GM21619 (cell line): ENCODE measurements around the gene ALX4.

ENCODE experiments used
- ATAC-seq: cut with Tn5 transposase; IDR thresholded peaks from one replicate; pipeline ENCODE4 v1.9.1; 2021; ENCODE audit not compliant: unreplicated experiment

The ALX4 gene

DNA sequence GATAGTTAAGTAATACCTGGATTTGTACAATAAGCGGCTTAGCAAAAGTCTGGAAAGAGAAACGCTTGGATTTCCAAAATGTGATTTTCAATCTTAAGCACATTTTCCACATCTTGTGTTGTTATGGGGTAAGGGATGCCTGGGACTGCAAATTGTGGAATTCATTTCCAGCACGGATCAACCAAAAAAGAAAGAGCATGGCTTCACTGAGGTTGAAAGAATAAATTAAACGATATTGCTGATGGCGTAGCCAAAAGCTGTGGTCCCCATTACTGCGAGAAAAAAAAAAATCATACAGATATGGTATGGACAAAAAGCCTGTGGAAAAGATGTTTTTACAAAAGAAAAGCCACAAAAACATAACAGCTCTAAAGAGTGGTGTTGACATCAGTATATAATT lies 26.0 kb upstream of the ALX4 start:
- no peak for ATAC-seq

DNA sequence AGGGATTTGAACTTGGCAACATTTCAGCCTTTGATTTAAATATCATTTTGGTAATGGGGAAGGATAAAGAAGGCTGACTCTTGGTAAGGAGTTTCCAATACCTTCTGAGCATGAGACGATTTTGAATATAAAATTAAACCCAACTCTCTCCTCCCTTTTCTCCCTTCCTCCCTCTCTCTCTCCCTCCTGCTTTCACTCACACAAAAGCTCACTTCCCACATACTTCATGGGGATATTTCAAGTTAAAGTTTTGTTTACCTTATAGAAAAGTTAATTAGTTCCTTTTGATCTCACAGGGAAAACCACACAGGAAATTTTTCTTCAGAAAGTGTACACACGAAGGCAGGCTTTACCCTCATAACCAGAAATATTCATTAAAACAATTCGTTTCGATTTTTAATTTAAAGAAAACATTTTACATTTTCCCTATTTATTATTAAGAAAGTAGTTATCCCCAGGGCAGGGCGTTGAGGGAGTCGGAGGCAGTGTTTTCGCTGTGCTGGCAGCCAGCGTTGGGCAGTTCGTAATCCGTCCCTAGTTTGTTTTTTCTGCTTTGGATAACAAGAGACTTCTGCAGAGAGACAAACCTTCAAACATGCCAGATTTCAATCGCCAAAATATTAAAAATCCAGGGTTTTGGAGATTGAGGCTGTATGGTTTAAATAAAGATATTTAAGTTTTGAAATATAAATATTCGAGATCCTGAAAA lies 25.3 kb upstream of the ALX4 start:
- no peak for ATAC-seq

DNA sequence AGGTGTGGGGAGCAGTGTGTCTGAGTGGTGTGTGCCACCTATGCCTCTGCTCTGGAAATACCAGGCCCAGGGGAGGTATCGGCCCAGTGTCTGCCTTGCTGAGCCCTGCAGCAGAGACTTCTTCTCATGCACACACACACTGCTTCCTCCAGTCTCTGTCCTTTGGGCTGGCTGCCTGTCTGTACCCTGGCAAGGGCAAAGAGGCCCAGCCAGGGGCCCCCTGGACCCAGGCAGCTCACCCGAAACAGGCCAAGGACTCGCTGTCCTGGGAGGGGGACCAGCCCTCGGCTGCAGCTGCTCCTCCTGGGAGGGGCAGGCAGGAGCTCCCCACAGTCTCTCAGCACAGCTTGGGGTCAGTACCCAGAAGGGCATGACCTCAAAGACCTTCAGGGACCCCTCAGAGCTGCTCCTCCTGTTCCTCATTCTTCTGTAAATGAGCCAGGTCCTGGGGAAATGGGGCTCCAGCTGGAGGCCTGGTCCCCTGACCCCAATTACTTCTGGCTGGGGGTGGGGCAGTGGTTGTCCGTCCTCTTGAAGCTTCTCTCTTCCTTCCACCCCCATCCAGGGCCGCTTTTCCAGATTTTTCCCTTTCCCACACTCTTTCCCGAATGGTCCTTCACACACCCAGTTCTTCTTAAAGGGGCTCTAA lies 24.5 kb upstream of the ALX4 start:
- ATAC-seq, result no peak

DNA sequence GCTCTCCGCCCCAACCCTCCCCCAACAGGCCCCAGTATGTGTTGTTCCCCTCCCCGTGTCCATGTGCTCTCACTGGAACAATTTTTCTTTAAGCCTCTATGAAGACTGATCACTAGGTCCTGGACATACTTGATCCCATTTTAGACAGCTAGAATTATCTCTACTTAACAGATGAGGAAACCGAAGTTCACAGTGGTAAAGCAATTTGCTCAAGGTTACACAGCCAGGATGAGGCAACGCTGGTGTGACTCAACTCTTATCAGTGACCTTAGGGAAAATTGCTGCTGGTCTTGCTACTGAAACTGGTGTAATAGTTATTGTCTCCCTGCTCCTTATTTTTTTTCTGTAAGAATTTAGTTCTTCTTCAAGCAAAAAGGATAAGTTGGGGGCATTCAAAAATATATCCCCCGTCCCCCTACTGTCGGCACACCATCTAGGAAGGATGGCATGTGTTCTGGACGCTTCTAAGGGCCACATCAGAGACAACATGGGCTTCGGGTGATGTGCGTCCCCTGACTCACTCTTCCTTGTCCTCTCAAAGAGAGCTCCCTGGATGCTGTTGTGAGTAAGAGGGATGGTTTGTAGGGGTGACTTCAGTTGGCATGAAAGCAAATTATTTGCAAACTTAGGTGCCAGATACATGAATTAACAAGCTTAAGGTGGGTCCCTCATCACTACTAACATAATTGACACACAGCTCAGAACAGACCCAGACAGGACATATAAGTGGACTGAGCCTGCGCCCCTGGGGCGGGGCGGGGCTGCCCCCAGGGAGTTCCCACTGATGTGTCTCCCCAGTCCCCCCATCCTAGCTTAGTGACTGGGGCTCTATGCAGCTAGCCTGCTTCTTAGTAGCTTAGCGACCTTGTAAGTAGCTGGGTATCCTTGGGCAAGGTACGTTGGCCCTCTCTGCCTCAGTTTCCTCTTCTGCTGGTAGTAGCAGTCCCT lies 23.6 kb upstream of the ALX4 start:
- ATAC-seq, result no peak

DNA sequence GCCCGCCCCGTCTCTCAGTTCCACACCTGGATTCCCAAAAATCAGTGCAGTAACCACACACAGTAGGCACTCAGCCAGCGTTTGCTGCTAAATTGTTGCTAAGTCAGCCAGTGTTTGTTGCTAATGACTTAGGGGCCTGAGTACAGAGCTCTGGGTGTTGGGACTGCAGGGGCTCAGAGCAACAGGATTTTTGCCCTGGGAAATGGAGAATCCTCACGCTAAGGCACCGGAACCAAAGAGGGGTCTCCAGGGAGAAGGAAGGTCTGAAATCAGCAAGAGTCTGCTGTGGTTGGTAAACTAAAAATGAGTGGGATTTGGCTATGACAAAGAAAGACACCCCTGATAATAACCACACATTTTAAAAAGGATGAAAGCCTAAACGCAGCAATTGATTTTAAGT lies 22.7 kb upstream of the ALX4 start:
- ATAC-seq, result no peak

- ATAC-seq, result no peak
These were observed 19.7 kb upstream of the ALX4 start for GRCh38 chr11:44329472-44330230.

DNA sequence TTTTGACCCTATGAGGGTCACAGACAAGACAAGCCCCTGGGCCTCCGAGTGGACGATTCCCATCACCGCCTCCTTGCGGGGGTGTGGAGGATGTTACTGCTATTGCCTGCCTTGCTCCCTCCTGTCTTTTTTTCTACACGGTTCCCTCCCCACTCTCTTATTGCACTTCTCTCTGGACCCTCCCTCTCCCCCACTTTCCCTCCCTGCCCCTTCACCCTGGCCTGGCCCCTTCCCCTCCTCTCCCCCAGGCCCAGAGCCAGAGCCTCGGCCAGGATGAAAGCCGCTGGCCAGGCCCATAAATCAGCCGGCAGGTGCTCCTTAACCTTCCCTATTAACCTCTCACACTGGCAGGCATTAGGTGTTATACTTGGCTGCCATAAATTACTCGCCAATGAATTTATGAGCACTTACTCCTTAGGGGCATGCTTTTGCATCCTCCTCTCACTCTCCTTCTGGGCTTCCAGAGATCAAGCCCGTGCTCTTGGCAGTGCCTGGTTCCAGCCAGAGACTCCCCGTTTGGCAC lies 18.3 kb upstream of the ALX4 start:
- no peak for ATAC-seq

DNA sequence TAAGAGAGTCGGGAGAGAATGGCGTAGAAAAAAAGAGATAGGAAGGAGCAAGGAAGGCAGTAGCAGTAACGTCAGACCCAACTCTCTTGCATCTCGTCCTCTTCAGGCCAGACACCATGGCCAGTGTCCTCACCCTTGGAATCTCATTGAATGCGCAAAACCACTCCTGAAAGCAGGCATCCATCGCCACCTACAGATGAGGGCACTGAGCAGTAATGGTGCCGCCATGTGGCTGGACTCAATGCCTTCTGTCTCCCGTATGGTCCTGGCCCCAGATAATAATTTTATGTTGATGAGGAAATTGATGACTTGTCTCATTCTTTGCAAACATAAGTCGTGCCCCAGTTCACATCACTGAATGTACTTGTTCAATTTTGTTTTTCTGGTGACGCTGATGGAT lies 17.8 kb upstream of the ALX4 start:
- no peak for ATAC-seq

DNA sequence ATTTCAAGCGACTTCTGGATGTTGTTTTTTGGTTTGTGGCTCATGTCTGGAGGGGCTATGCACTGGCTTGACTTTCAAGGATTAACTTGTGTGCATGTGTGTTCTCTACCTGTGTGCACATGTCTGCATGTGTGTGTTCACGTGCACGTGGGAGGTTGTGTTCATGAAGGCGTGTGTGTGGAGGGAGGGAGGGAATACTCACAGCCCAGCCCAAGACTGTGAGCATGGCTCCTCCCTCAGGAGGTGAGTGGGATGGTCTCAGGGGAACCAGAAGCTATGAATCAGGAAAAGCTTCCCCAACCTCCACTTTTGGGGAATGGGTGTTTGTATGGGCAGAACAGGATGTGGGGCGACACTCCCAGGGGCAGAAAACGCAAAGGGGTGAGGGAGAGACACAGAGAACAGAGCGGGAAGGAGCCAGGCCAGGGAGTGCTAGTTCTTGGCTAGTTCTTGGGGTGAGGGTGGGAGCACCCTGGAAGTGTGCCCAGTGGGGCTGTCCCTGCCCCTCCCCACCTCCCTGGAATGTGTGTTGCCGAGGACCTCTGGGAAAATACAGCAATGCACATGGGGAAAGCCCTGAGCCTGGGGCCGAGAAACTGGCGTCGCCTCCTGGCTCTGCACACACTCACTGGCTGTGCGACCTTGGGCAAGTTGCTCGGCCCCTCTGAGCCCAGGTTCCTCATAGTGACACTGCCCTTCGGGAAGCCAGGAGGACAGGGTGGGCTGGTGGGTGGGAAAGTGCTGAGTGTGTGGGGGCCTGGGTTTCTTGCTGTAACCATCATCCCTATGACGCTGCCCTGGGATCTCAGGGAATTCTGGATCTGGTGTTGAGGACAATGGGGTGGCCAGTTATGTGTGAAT lies 16.9 kb upstream of the ALX4 start:
- ATAC-seq, result no peak

DNA sequence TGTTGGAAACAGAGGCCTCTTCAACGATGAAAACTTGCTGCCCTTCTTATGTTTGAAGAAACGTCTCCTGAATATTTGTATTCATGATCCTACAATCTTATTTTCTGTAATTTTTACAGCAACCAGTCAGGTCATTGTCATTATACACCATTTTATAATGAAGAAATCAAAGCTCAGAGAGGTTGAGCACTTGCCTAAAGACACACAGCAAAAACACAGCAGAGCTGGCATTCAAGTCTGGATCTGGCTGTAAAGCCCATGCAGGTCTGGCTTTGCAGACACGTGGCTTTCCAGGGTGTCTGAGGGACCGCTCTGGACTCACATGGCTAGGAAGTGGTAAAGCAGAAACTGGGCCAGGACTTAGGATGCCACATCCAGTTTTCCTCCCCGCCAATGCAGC lies 15.8 kb upstream of the ALX4 start:
- ATAC-seq, result no peak

GRCh38 chr11:44324749-44325525 lies 15.0 kb upstream of the ALX4 start:
- ATAC-seq, result no peak

DNA sequence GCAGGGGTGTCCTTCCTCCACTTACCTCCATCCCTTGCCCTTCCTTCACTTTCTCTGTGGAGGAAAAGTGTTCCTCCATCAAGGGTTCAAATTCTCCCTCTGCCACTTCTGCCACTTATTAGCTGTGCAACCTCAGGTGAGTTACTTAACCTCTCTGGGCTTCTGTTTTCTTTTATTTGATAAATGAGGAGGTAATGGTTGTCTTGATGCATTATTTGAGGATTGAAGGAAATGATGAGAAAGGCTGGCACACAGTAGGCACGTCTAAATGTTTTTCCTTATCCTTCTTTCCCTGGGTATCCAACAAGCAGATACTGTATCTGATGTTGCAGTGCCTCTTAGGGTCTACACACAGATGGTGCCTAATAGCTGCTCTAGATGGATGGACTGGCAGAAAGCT lies 14.3 kb upstream of the ALX4 start:
- ATAC-seq, result no peak

GRCh38 chr11:44322243-44322642 lies 12.3 kb upstream of the ALX4 start:
- ATAC-seq, result no peak

GRCh38 chr11:44321059-44321458 lies 11.1 kb upstream of the ALX4 start:
- no peak for ATAC-seq

GRCh38 chr11:44320289-44320973 lies 10.5 kb upstream of the ALX4 start:
- ATAC-seq, result no peak

GRCh38 chr11:44319552-44320288 lies 9.8 kb upstream of the ALX4 start:
- no peak for ATAC-seq

DNA sequence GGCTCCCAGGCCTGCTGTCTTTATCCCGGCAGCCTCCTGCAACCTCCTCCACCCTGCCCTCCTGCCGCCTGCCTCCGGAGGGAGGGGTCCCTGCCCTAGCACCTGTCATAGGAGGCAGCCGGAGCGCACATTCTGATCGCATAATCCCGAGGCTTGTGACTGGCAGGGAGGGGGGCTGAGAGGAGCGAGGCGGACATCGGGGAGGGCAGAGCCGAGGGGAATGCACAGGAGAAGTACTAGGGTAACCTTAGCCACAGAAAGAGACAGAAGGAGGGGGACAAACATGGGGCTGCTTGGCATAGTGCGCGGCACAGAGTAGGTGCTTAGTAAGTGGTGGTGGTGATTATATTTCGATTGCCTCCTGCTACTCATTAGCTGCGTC lies 9.2 kb upstream of the ALX4 start:
- no peak for ATAC-seq

DNA sequence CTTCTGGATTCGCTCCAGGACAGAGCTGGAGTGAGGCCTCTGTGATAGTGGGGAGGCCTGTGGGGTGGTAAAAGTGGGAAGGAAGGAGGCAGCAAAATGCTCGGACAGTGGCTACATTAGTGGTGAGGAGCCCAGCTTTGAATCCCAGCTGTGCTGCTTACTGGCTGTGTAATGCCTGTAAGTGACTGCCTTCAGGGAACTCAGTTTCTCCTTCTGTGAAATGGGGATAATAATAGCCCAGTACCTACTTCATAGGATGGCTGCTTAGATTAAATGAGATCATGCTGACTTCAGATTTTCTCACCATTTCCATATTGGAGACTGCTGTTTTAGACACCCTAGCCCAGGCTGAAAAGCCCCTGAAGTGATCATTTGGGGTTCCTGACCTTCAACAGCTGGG lies 8.4 kb upstream of the ALX4 start:
- ATAC-seq, result no peak
